Upper lobe of left lung (tissue), 6 donors: ENCODE measurements around the gene KRT13. TPM values are rescaled to one million over a fixed set of nuclear protein-coding genes. Genes with fewer than 3 reads are reported as not detected.

ENCODE experiments used
- ATAC-seq, 2 donors: fragments of 200-7000 bp; cut with Tn5 transposase; one replicate each; pipeline ENCODE4 v1.9.1; 2022; ENCODE audit warnings: mild to moderate bottlenecking in 2 of 2, moderate library complexity in 2 of 2; ENCODE audit not compliant: low FRiP score in 2 of 2
- DNase-seq, 2 donors: peaks; one replicate each; pipeline ENCODE4 v3.0.0-alpha.2; 2019 to 2020
- H3K27ac ChIP-seq, 4 donors: fragments of 200-600 bp; sonication (generic); one replicate each; pipeline ENCODE4 v1.5.1; 2016 to 2019
- H3K27me3 ChIP-seq, 4 donors: fragments of 200-600 bp; sonication (generic); one replicate each; pipeline ENCODE4 v1.5.1; 2017 to 2019
- H3K36me3 ChIP-seq, 4 donors: fragments of 200-600 bp; sonication (generic); one replicate each; pipeline ENCODE4 v1.5.1; 2016 to 2019
- H3K4me1 ChIP-seq, 4 donors: fragments of 200-600 bp; sonication (generic); one replicate each; pipeline ENCODE4 v1.5.1; 2018 to 2019
- H3K4me3 ChIP-seq, 4 donors: fragments of 200-600 bp; sonication (generic); one replicate each; pipeline ENCODE4 v1.5.1; 2017 to 2019; ENCODE audit warnings: mild to moderate bottlenecking in 2 of 4, moderate library complexity in 1 of 4
- H3K9me3 ChIP-seq, 4 donors: fragments of 200-600 bp; sonication (generic); one replicate each; pipeline ENCODE4 v1.5.1; 2018 to 2019
- CTCF ChIP-seq, 6 experiments: fragments of 450-650 bp in 4 of 6; fragments of 200-600 bp in 2 of 6; sonication (generic) in 2 of 6; IDR thresholded peaks; one replicate each; pipeline ENCODE4 v1.5.1; 2016 to 2019; ENCODE audit warnings: antibody characterized with exemption in 6 of 6
- EP300 ChIP-seq, 4 donors: sonication (generic); formaldehyde crosslinking; IDR thresholded peaks; one replicate each; pipeline ENCODE4 v1.5.1; 2017; ENCODE audit warnings: antibody characterized with exemption in 4 of 4, control low read depth in 2 of 4
- POLR2A ChIP-seq, 4 donors: fragments of 450-650 bp; IDR thresholded peaks; one replicate each; pipeline ENCODE4 v1.5.1; 2016 to 2017; ENCODE audit warnings: antibody characterized with exemption in 4 of 4, mild to moderate bottlenecking in 2 of 4
- POLR2AphosphoS5 ChIP-seq, 2 donors: sonication (generic); formaldehyde crosslinking; IDR thresholded peaks; one replicate each; pipeline ENCODE4 v1.5.1; 2017; ENCODE audit warnings: antibody characterized with exemption in 2 of 2
- WGBS, 2 donors: methylation state at CpG; one replicate each; pipeline ENCODE4 v1.1.5; 2017 to 2018; 5-methylcytosine and 5-hydroxymethylcytosine counted together
- total RNA-seq, 6 donors: library from RNA; depleted of rRNA in 4 of 6; stranded (reverse); fragments of >200 nt in 4 of 6; gene quantifications; one replicate each; pipeline versions ENCODE4 v1.1.0 to v1.2.1, GENCODE V29; 2016 to 2021
- donor health status: DM: no; HTN: no; CAD: no; lungs with moderate emphysema.
- donor health status: DM: no; HTN: yes; CAD: no; lungs with severe emphysema.

Gene KRT13
- total RNA-seq, 6 donors from 2014 or later, result 1.0 to 12.1 (median 7.2) TPM

DNA sequence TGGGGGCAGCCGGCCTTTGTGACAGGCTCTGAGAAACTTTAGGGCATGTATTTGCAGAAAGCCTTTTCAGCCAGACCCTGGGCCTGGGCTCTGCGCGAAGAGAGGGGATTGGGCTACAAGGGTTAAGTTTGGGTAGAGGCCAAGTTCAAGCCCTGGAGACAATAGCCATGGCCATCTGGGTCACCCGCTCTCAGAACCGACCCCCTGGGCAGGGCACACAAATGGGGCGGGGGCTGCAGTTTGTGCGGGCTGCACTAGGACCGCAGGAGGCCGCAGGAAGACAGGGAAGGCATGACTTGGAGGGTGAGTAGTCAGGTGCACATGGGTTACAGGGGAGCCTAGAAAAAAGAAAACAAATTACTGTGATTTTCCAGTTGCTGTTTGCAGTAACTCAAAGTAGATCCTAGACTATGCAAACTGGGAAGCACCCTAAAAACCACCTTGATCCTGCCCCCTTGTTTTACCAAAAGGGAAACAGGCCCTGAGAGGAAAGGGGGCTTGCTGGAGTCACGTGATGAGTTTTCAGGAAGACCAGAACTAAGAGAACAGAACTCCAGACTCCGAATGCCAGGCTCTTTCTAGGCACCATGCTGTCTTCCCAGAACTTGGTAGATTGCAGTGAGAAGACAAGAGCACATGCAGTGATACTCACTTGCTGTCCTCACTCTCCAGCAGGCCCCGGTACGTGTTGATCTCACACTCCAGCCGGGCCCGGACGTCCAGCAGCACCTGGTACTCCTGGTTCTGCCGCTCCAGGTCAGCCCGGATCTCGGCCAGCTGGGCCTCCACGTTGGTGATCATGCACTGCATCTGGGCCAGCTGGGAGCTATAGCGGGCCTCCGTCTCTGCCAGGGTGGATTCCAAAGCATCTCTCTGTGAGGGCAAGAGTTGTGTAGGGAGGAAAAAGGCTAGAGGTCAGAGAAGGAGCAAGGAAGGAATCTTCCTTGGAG is 28.3 kb downstream of the KRT13 start:
- H3K4me3 ChIP-seq, result no peak overlapping the region
- no peak overlapping the region for H3K27ac ChIP-seq
- H3K4me1 ChIP-seq, result no peaks in the 10 kb centered on the region
- H3K27me3 ChIP-seq, result no peaks in the 10 kb centered on the region
- no peaks in the 10 kb centered on the region for H3K36me3 ChIP-seq
- WGBS, 2 donors, result 86 to 88% methylated on average over 21 to 22 of the region's 22 CpGs
- ATAC-seq (no peak), DNase-seq (peak in 1 of 2 donors; percentile 64)
- TF ChIP-seq CTCF (IDR thresholded peaks at IDR 0.05) (no peak), EP300 (IDR thresholded peaks at IDR 0.05) (no peak), POLR2A (IDR thresholded peaks at IDR 0.05) (no peak), POLR2AphosphoS5 (IDR thresholded peaks at IDR 0.05) (no peak)
- no peaks in the 10 kb centered on the region for H3K9me3 ChIP-seq

- TF ChIP-seq POLR2A (IDR thresholded peaks at IDR 0.05), result no peak
- no peak for TF ChIP-seq POLR2AphosphoS5 (IDR thresholded peaks at IDR 0.05)
- TF ChIP-seq CTCF (IDR thresholded peaks at IDR 0.05), result no peak
- no peak for TF ChIP-seq EP300 (IDR thresholded peaks at IDR 0.05)
- Histone ChIP-seq H3K27me3 (no peaks in the 10 kb centered on the region), H3K4me3 (no peak overlapping the region), H3K27ac (no peak overlapping the region), H3K4me1 (no peaks in the 10 kb centered on the region), H3K36me3 (no peaks in the 10 kb centered on the region), H3K9me3 (no peaks in the 10 kb centered on the region)
- WGBS, 2 donors, result 92 to 94% methylated on average over 4 of the region's 4 CpGs
- DNase-seq, result no peak
- no peak for ATAC-seq
These were observed 30.0 kb downstream of the KRT13 start for GRCh38 chr17:41475421-41475820.

DNA sequence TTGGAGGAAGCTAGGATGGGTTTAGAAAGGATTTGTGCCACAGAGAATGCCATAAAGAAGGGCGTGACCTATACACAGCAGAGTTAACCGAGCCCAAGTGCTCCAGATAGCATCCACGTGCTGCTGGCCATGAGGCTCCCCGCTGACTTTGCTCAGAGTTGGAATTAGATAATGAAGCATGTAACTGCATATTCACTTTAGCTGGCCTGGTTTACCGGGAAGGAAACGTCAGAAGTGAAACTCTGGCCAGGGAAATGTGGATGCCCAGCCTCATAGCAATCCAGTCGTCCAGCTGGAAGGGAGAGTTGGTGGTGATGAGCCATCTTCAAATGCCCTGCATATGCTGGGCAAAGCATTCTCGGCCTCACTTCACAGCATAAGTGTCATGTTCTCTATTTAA is 30.5 kb downstream of the KRT13 start:
- H3K36me3 ChIP-seq, result no peaks in the 10 kb centered on the region
- ATAC-seq (no peak), DNase-seq (no peak)
- no peaks in the 10 kb centered on the region for H3K9me3 ChIP-seq
- H3K27me3 ChIP-seq, result no peaks in the 10 kb centered on the region
- no peak for TF ChIP-seq POLR2A (IDR thresholded peaks at IDR 0.05)
- TF ChIP-seq POLR2AphosphoS5 (IDR thresholded peaks at IDR 0.05), result no peak
- TF ChIP-seq EP300 (IDR thresholded peaks at IDR 0.05), result no peak
- TF ChIP-seq CTCF (IDR thresholded peaks at IDR 0.05), result no peak
- H3K4me1 ChIP-seq, result no peaks in the 10 kb centered on the region
- 71 to 75% methylated on average over 8 of the region's 8 CpGs for WGBS, 2 donors
- no peak overlapping the region for H3K4me3 ChIP-seq
- no peak overlapping the region for H3K27ac ChIP-seq

GRCh38 chr17:41468346-41468745 is 37.1 kb downstream of the KRT13 start:
- no peak for ATAC-seq
- Histone ChIP-seq H3K4me3 (no peak overlapping the region), H3K4me1 (peaks cover 0 to 13% (median 5%) of the 10 kb centered on the region in 4 donors), H3K27ac (no peak overlapping the region), H3K27me3 (no peaks in the 10 kb centered on the region), H3K9me3 (no peaks in the 10 kb centered on the region), H3K36me3 (no peaks in the 10 kb centered on the region)
- DNase-seq, result no peak
- TF ChIP-seq POLR2A (IDR thresholded peaks at IDR 0.05) (no peak), CTCF (IDR thresholded peaks at IDR 0.05) (no peak)

GRCh38 chr17:41467561-41467960 is 37.9 kb downstream of the KRT13 start:
- Histone ChIP-seq H3K9me3 (no peaks in the 10 kb centered on the region), H3K4me3 (no peak overlapping the region), H3K27ac (no peak overlapping the region), H3K36me3 (no peaks in the 10 kb centered on the region), H3K27me3 (no peaks in the 10 kb centered on the region), H3K4me1 (peaks cover 0 to 13% (median 5%) of the 10 kb centered on the region in 4 donors)
- TF ChIP-seq POLR2A (IDR thresholded peaks at IDR 0.05), result no peak
- no peak for TF ChIP-seq POLR2AphosphoS5 (IDR thresholded peaks at IDR 0.05)
- no peak for TF ChIP-seq EP300 (IDR thresholded peaks at IDR 0.05)
- no peak for TF ChIP-seq CTCF (IDR thresholded peaks at IDR 0.05)
- no peak for ATAC-seq
- DNase-seq, result no peak
- 59 to 61% methylated on average over 2 to 4 of the region's 4 CpGs for WGBS, 2 donors
